HL-60 (cell line): ENCODE results near the gene BCL2.

Experiments used
- DNase-seq, 2 experiments: peaks; one replicate each; pipeline ENCODE4 v3.0.0-alpha.2; 2010 to 2020; ENCODE audit warnings: low read depth in 1 of 2, low spot score in 1 of 2
- H3K27ac ChIP-seq: fragments of 250-450 bp; sonication (Bioruptor Pico); replicated peaks from 2 replicates; pipeline ENCODE4 v1.5.1; 2020; ENCODE audit warnings: mild to moderate bottlenecking, moderate library complexity
- H3K27me3 ChIP-seq: fragments of 250-450 bp; sonication (Bioruptor Pico); 2 replicates; pipeline ENCODE4 v1.5.1; 2021; ENCODE audit warnings: mild to moderate bottlenecking, moderate library complexity; ENCODE audit not compliant: insufficient read depth, poor library complexity, severe bottlenecking
- H3K4me3 ChIP-seq: replicated peaks from 2 replicates; pipeline ENCODE4 v1.5.1; 2011; ENCODE audit warnings: mild to moderate bottlenecking, control low read depth, low read length; ENCODE audit not compliant: insufficient read depth
- CTCF ChIP-seq: IDR thresholded peaks from one replicate; pipeline ENCODE4 v1.5.1; 2011; ENCODE audit warnings: low read length, control low read depth, inconsistent platforms; ENCODE audit not compliant: insufficient read depth
- GABPA ChIP-seq: IDR thresholded peaks from 2 replicates; pipeline ENCODE4 v1.6.1; 2012; ENCODE audit warnings: low read depth
- POLR2AphosphoS5 ChIP-seq: IDR thresholded peaks from 2 replicates; pipeline ENCODE4 v1.6.1; 2012; ENCODE audit warnings: low read depth
- REST ChIP-seq: IDR thresholded peaks from 2 replicates; pipeline ENCODE4 v1.6.1; 2012; ENCODE audit warnings: low read depth; ENCODE audit not compliant: insufficient replicate concordance
- SPI1 ChIP-seq: IDR thresholded peaks from 2 replicates; pipeline ENCODE4 v1.6.1; 2012; ENCODE audit warnings: low read depth, mild to moderate bottlenecking, borderline replicate concordance

BCL2 gene

GRCh38 chr18:63291278-63291677, 28.3 kb downstream of the BCL2 start:
- TF ChIP-seq SPI1, result no peak
- no peak for TF ChIP-seq POLR2AphosphoS5
- no peaks in the 10 kb centered on the region for H3K27me3 ChIP-seq
- H3K4me3 ChIP-seq, result no peak overlapping the region
- DNase-seq, result no peak
- H3K27ac ChIP-seq, result no peak overlapping the region

- no peak for DNase-seq
- no peak overlapping the region for H3K27ac ChIP-seq
- no peak for TF ChIP-seq POLR2AphosphoS5
- no peak for TF ChIP-seq REST
- TF ChIP-seq GABPA, result no peak
- TF ChIP-seq CTCF, result no peak
- TF ChIP-seq SPI1, result no peak
These were observed 28.8 kb downstream of the BCL2 start for GRCh38 chr18:63290821-63291200.

GRCh38 chr18:63290166-63290820, 29.3 kb downstream of the BCL2 start:
- Histone ChIP-seq H3K27ac (no peak overlapping the region), H3K4me3 (no peak overlapping the region), H3K27me3 (no peaks in the 10 kb centered on the region)
- TF ChIP-seq GABPA (no peak), SPI1 (no peak), CTCF (no peak), POLR2AphosphoS5 (no peak), REST (no peak)
- DNase-seq, result no peak

More at GRCh38 chr18:63290821-63291200, 28.8 kb downstream of the BCL2 start:
- Histone ChIP-seq H3K4me3 (no peak overlapping the region), H3K27me3 (no peaks in the 10 kb centered on the region)

GRCh38 chr18:63288311-63288710, 31.3 kb downstream of the BCL2 start:
- Histone ChIP-seq H3K27ac (no peak overlapping the region), H3K4me3 (no peak overlapping the region), H3K27me3 (no peaks in the 10 kb centered on the region)
- no peak for DNase-seq
- no peak for TF ChIP-seq CTCF
- TF ChIP-seq REST, result no peak
- TF ChIP-seq SPI1, result no peak
- no peak for TF ChIP-seq GABPA
- TF ChIP-seq POLR2AphosphoS5, result no peak
